K562 (cell line): ENCODE measurements around the gene TIGAR. TPM values are rescaled to one million over a fixed set of nuclear protein-coding genes. Genes with fewer than 3 reads are reported as not detected.

Experiments used
- ATAC-seq: fragments of 200-7000 bp; cut with Tn5 transposase; 3 replicates; pipeline ENCODE4 v1.9.1; 2020; ENCODE audit warnings: moderate library complexity
- BruUV-seq: library from RNA; stranded (reverse); fragments of 400-500 nt; replicated peaks from 2 replicates; lab custom pipeline; 2021; lab: Mats Ljungman, UMichigan
- CTCF ChIA-PET: fragments of 300-600 bp; formaldehyde crosslinking; extraction: SDS; loops from one replicate; lab custom pipeline; 2021; ENCODE audit warnings: low intra/inter-chr PET ratio; lab: Yijun Ruan, JAX
- POLR2A ChIA-PET: fragments of 300-600, 350-650 bp; sonication (Branson Sonifier 250); formaldehyde crosslinking; extraction: SDS; loops from one replicate; lab custom pipeline; 2021; ENCODE audit warnings: antibody characterized with exemption, inconsistent platforms; lab: Yijun Ruan, JAX
- DNase-seq, 4 experiments: peaks; one replicate each; pipeline versions ENCODE4 v3.0.0 to v3.0.0-alpha.2; 2011 to 2018; ENCODE audit warnings: low spot score in 3 of 4, mixed read lengths in 3 of 4; ENCODE audit errors: extremely low read depth in 1 of 4
- FAIRE-seq: peaks from 2 replicates; lab custom pipeline; 2011; peaks lifted over from hg19 to GRCh38; lab: Jason Lieb, UNC
- H2AFZ ChIP-seq: 2 replicates; pipeline ENCODE4 v1.6.0; 2011; ENCODE audit warnings: low read depth, low read length, control low read depth, inconsistent platforms
- H3K27ac ChIP-seq: fragments of 200-600 bp; 3 replicates; pipeline ENCODE4 v1.8.0; 2011; ENCODE audit warnings: low read depth, mild to moderate bottlenecking, control low read depth, inconsistent platforms, low read length, moderate library complexity, mixed read lengths; ENCODE audit errors: extremely low read depth
- H3K27me3 ChIP-seq, 2 experiments: fragments of 300-600 bp in 1 of 2; 2 replicates in 1 of 2; 3 replicates in 1 of 2; pipeline versions ENCODE4 v1.6.0 to v1.8.0; 2011; ENCODE audit warnings: inconsistent platforms in 2 of 2, low read length in 2 of 2, mild to moderate bottlenecking in 1 of 2, mixed read lengths in 1 of 2, moderate library complexity in 1 of 2; ENCODE audit not compliant: control insufficient read depth in 2 of 2, insufficient read depth in 2 of 2
- H3K36me3 ChIP-seq: fragments of 300-600 bp; 3 replicates; pipeline ENCODE4 v1.8.0; 2011; ENCODE audit warnings: mild to moderate bottlenecking, low read length, inconsistent platforms; ENCODE audit not compliant: control insufficient read depth, insufficient read depth
- H3K4me1 ChIP-seq, 2 experiments: fragments of 200-600 bp in 1 of 2; replicated peaks in 1 of 2; 2 replicates in 1 of 2; 3 replicates in 1 of 2; pipeline versions ENCODE4 v1.5.1 to v1.8.0; 2011; ENCODE audit warnings: inconsistent platforms in 2 of 2, low read length in 2 of 2, mild to moderate bottlenecking in 1 of 2, mixed read lengths in 1 of 2, moderate library complexity in 1 of 2; ENCODE audit not compliant: control insufficient read depth in 2 of 2, insufficient read depth in 2 of 2
- H3K4me2 ChIP-seq: 2 replicates; pipeline ENCODE4 v1.6.1; 2011; ENCODE audit warnings: low read length, control low read depth, inconsistent platforms, mixed read lengths; ENCODE audit not compliant: insufficient read depth
- H3K4me3 ChIP-seq: fragments of 200-600 bp; sonication (generic), shearing (Covaris generic); 2 replicates; pipeline ENCODE4 v1.5.1; 2016; ENCODE audit warnings: control low read depth, inconsistent platforms
- H3K79me2 ChIP-seq: fragments of 200-600 bp; 3 replicates; pipeline ENCODE4 v1.8.0; 2011; ENCODE audit warnings: low read length, inconsistent platforms; ENCODE audit not compliant: control insufficient read depth, insufficient read depth
- H3K9ac ChIP-seq, 2 experiments: 2 replicates each; pipeline versions ENCODE4 v1.6.0 to v1.6.1; 2011; ENCODE audit warnings: low read depth in 2 of 2, low read length in 2 of 2, control low read depth in 1 of 2, inconsistent platforms in 1 of 2, mild to moderate bottlenecking in 1 of 2, mixed read lengths in 1 of 2; ENCODE audit not compliant: insufficient read depth in 1 of 2
- H3K9me1 ChIP-seq: one replicate; pipeline ENCODE4 v1.6.0; 2011; ENCODE audit warnings: inconsistent platforms, mild to moderate bottlenecking, low read length, moderate library complexity; ENCODE audit not compliant: control insufficient read depth, insufficient read depth
- H3K9me3 ChIP-seq: replicated peaks from 2 replicates; pipeline ENCODE4 v1.5.1; 2011; ENCODE audit warnings: low read depth, low read length, inconsistent platforms; ENCODE audit not compliant: control insufficient read depth, insufficient read depth
- H4K20me1 ChIP-seq: replicated peaks from 2 replicates; pipeline ENCODE4 v1.6.1; 2011; ENCODE audit warnings: low read length, inconsistent platforms, mixed read lengths; ENCODE audit not compliant: control insufficient read depth, insufficient read depth
- RBBP5 ChIP-seq: fragments of 200-600 bp; sonication (generic); IDR thresholded peaks from 2 replicates; pipeline ENCODE4 v1.6.1; 2012; ENCODE audit warnings: borderline replicate concordance, mild to moderate bottlenecking, low read length, control low read depth, inconsistent platforms; ENCODE audit not compliant: insufficient read depth, poor library complexity, severe bottlenecking
- STAT5B ChIP-seq: fragments of 250-450 bp; sonication (Bioruptor Pico); IDR thresholded peaks from 2 replicates; pipeline ENCODE4 v1.8.0; 2021; ENCODE audit warnings: mild to moderate bottlenecking, inconsistent platforms
- WGBS: fragments of 100-300 bp; shearing (Covaris generic); methylation state at CpG from one replicate; pipeline ENCODE4 v1.1.6; 2016; ENCODE audit warnings: low coverage, mixed read lengths; ENCODE audit not compliant: insufficient coverage; ENCODE audit errors: missing lambda C conversion rate; 5-methylcytosine and 5-hydroxymethylcytosine counted together
- in situ Hi-C: fragments of 300-500 bp; cut with MboI; formaldehyde crosslinking; loops from 4 replicates; pipeline ENCODE4 v1.15.0; 2018; ENCODE audit warnings: inconsistent platforms, mixed read lengths
- intact Hi-C: fragments of 100-400 bp; cut with micrococcal nuclease; formaldehyde crosslinking; loops from 2 replicates; pipeline ENCODE4 v1.14.2; 2022
- polyA plus RNA-seq, 8 experiments: library from polyadenylated mRNA; depleted of rRNA in 4 of 8; stranded (reverse) in 5 of 8; unstranded in 3 of 8; fragments of >200 nt; fragmentation: Nextera tagmentation in 2 of 8; fragmentation: Illumina TruSeq in 1 of 8; extraction: Ambion mirVana in 2 of 8; extraction: Trizol in 1 of 8; gene quantifications; 2 replicates each; pipeline versions ENCODE4 v1.2.1 to v1.2.3, GENCODE V29; 2011 to 2014; ENCODE audit warnings: inconsistent platforms in 1 of 8, missing spikeins in 1 of 8
- total RNA-seq, 7 experiments: library from RNA; depleted of rRNA in 6 of 7; stranded (reverse); fragments of >200 nt in 6 of 7; fragmentation: Illumina TruSeq in 2 of 7; extraction: Trizol in 2 of 7; gene quantifications; 2 replicates each; pipeline versions ENCODE4 v1.2.1 to v1.2.3, GENCODE V29; 2011 to 2021; ENCODE audit warnings: low replicate concordance in 1 of 7
- TF ChIP-seq, protein P1 (sequence below): sonication (generic); formaldehyde crosslinking; IDR thresholded peaks from 2 replicates; pipeline ENCODE4 v1.8.1; 2022; ENCODE audit warnings: missing genetic modification reagents
- TF ChIP-seq, protein P2 (sequence below), 2 experiments: fragments of 450-650 bp in 1 of 2; sonication (generic) in 1 of 2; formaldehyde crosslinking in 1 of 2; IDR thresholded peaks; 2 replicates each; pipeline versions ENCODE4 v1.7.1 to v1.9.0; 2016 to 2022; ENCODE audit warnings: inconsistent platforms in 1 of 2, mild to moderate bottlenecking in 1 of 2, missing genetic modification reagents in 1 of 2

The TIGAR gene
- total and polyA plus RNA-seq, 9 of the 15 experiments (the other 6 are each of a cell fraction or from before 2014, with no cell fraction given) = 0.11 to 1.0 (median 0.53) TPM; not detected in 2

DNA sequence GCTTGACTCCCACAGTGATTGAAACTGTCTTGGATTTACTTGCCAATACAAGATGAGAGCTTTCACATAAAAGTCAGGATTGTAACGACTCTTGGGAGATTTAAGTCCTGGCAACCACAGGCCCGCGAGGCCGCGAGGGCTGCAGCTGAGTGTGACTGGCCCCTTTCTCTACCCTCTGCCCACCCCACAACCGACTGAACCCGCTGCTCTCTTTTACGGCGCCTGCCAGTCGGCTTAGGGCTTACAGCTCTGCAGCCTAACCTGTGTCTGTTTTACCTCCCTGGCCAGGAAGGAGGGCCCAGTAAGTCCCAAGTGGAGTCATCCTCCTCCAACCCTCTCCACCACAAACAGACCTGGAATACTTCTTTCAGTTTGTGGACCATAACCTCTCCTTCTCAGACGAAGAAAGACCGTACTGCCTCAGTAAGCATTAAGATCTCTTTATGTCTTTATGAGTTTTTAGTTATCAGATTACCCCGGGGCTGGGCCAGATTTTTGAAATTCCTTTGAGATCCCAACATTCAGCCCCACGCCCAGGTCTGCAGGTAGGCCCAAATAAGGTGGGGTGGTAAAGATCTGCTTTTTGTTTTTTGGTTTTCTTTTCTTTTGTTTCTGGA is 12.6 kb upstream of the TIGAR start:
- H3K9me3 ChIP-seq = no peaks in the 10 kb centered on the region
- no peak overlapping the region for H2AFZ ChIP-seq
- H3K4me2 ChIP-seq = no peak overlapping the region
- POLR2A ChIA-PET = interaction anchor here (0.8 kb wide), 1 partner anchor 380 kb away, joined by 3 read pairs; no protein-coding TSS in a partner anchor
- H3K4me3 ChIP-seq = no peak overlapping the region
- no peaks in the 10 kb centered on the region for H3K27me3 ChIP-seq
- intact Hi-C loops = no loop called here
- ATAC-seq = no peak
- H3K79me2 ChIP-seq = no peaks in the 10 kb centered on the region
- 87% methylated on average over 13 of the region's 14 CpGs for WGBS
- H3K9ac ChIP-seq = no peak overlapping the region
- 0 out of 2 replicates have a peak, but pooled peaks cover 7% of the 10 kb centered on the region for H4K20me1 ChIP-seq
- TF ChIP-seq, protein P1, sequence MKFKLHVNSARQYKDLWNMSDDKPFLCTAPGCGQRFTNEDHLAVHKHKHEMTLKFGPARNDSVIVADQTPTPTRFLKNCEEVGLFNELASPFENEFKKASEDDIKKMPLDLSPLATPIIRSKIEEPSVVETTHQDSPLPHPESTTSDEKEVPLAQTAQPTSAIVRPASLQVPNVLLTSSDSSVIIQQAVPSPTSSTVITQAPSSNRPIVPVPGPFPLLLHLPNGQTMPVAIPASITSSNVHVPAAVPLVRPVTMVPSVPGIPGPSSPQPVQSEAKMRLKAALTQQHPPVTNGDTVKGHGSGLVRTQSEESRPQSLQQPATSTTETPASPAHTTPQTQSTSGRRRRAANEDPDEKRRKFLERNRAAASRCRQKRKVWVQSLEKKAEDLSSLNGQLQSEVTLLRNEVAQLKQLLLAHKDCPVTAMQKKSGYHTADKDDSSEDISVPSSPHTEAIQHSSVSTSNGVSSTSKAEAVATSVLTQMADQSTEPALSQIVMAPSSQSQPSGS = no peak
- TF ChIP-seq RBBP5 (no peak), STAT5B (CRISPR knock-in tag) (no peak)
- TF ChIP-seq, protein P2, sequence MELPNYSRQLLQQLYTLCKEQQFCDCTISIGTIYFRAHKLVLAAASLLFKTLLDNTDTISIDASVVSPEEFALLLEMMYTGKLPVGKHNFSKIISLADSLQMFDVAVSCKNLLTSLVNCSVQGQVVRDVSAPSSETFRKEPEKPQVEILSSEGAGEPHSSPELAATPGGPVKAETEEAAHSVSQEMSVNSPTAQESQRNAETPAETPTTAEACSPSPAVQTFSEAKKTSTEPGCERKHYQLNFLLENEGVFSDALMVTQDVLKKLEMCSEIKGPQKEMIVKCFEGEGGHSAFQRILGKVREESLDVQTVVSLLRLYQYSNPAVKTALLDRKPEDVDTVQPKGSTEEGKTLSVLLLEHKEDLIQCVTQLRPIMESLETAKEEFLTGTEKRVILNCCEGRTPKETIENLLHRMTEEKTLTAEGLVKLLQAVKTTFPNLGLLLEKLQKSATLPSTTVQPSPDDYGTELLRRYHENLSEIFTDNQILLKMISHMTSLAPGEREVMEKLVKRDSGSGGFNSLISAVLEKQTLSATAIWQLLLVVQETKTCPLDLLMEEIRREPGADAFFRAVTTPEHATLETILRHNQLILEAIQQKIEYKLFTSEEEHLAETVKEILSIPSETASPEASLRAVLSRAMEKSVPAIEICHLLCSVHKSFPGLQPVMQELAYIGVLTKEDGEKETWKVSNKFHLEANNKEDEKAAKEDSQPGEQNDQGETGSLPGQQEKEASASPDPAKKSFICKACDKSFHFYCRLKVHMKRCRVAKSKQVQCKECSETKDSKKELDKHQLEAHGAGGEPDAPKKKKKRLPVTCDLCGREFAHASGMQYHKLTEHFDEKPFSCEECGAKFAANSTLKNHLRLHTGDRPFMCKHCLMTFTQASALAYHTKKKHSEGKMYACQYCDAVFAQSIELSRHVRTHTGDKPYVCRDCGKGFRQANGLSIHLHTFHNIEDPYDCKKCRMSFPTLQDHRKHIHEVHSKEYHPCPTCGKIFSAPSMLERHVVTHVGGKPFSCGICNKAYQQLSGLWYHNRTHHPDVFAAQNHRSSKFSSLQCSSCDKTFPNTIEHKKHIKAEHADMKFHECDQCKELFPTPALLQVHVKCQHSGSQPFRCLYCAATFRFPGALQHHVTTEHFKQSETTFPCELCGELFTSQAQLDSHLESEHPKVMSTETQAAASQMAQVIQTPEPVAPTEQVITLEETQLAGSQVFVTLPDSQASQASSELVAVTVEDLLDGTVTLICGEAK (IDR thresholded peaks at IDR 0.05) = no peak
- TF ChIP-seq, protein P2 (CRISPR knock-in tag; IDR thresholded peaks at IDR 0.05) = no peak
- no peaks in the 10 kb centered on the region for H3K9me1 ChIP-seq
- no peak for DNase-seq
- no peak overlapping the region for H3K27ac ChIP-seq
- CTCF ChIA-PET = interaction anchor here (2.0 kb wide), 1 partner anchor 219 kb away, joined by 7 read pairs; no protein-coding TSS in a partner anchor
- in situ Hi-C loops = no loop called here
- H3K4me1 ChIP-seq = no peaks in the 10 kb centered on the region
- FAIRE-seq = no peak
- peaks cover 25% of the 10 kb centered on the region; the same call in 2 of the 3 replicates for H3K36me3 ChIP-seq
- BruUV-seq = no TSS peak
